Measurements from ENCODE around the gene NKD1.

Gene NKD1, protein sequence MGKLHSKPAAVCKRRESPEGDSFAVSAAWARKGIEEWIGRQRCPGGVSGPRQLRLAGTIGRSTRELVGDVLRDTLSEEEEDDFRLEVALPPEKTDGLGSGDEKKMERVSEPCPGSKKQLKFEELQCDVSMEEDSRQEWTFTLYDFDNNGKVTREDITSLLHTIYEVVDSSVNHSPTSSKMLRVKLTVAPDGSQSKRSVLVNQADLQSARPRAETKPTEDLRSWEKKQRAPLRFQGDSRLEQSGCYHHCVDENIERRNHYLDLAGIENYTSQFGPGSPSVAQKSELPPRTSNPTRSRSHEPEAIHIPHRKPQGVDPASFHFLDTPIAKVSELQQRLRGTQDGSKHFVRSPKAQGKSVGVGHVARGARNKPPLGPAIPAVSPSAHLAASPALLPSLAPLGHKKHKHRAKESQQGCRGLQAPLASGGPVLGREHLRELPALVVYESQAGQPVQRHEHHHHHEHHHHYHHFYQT

DNA sequence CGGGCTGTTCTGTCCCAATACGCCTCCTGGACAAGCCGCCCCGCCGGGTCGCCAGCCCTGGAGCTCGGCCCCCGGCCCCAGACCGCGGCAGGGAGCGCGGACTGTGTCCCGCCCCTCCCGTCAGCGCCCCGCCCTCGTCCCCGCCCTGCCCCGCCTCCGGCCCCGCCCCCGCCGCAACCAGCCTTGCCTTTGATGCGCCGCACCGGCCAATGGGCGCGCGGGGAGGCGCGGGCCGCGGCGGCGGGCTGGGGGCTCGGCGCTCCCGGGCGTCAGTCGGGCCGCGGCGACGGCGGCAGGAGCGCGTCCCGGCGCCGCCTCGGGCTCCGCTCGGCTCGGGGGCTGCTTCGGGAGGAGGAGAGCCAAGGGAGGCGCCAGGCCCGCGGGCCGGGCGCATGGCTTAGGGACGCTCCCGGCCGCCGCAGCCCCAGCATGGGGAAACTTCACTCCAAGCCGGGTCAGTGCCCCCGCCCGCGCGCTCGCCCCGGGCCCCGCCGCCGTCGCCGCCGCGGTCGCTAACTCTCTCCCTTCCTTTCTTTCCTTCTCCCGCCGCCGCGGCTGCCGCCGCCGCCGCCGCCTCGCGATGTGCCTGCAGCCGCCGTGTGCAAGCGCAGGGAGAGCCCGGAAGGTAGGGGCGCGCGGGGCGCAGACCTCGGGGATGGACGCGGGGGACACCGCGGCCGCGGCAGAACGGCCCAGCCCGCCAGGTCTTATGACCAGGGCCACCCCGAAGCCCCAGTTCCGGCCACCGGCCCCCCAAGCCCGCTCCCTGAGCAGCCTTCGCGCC lies at the start of gene NKD1:
NKD1 (plus strand) TSS at position 272 of the 784 bp plus-strand sequence; CDS start at position 430, 158 bp downstream.
- TF ChIP-seq, protein P1, sequence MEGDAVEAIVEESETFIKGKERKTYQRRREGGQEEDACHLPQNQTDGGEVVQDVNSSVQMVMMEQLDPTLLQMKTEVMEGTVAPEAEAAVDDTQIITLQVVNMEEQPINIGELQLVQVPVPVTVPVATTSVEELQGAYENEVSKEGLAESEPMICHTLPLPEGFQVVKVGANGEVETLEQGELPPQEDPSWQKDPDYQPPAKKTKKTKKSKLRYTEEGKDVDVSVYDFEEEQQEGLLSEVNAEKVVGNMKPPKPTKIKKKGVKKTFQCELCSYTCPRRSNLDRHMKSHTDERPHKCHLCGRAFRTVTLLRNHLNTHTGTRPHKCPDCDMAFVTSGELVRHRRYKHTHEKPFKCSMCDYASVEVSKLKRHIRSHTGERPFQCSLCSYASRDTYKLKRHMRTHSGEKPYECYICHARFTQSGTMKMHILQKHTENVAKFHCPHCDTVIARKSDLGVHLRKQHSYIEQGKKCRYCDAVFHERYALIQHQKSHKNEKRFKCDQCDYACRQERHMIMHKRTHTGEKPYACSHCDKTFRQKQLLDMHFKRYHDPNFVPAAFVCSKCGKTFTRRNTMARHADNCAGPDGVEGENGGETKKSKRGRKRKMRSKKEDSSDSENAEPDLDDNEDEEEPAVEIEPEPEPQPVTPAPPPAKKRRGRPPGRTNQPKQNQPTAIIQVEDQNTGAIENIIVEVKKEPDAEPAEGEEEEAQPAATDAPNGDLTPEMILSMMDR (conservative IDR thresholded peaks at IDR 0.05), result no peak
- H3K27ac ChIP-seq, result peak within 1 kb of the TSS; percentile 29; the same call in 1 of the 2 replicates

DNA sequence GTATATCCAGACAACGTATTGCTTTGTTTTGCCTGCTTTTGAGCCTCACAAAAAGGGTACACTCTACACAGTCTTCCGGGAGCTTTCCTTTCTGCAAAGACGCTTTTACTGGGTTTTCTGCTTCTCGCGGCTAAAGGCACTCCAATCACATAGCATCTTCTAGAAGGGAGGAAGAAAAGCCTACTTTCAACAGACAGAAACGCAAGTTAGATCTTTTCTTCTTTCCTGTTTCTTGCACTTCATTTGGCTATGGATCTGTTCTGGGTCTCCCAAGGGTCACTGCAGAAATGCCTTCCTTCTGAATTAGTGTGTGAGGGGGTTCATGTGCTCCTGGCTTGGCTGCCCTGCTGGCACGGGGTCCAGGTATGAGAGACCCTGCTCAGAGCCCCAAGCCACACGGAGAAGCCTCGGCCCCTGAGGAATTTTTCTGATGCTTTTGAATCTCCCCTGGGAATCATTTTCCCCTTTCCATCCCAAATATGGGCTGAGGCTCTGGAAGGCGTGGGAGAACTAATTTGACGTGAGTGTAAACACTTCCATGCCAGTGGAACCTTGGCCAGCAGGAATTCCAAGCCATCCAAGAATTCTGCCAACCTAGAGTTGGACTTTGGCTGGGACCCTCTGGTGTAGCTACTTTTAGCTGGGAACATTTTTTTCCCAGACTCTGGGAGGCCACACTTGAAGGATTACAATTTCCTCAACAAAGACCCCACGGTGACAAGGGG lies 49.6 kb upstream of the NKD1 start:
- TF ChIP-seq, protein P1 (conservative IDR thresholded peaks at IDR 0.05), result no peak
- no peak overlapping the region for H3K27ac ChIP-seq

DNA sequence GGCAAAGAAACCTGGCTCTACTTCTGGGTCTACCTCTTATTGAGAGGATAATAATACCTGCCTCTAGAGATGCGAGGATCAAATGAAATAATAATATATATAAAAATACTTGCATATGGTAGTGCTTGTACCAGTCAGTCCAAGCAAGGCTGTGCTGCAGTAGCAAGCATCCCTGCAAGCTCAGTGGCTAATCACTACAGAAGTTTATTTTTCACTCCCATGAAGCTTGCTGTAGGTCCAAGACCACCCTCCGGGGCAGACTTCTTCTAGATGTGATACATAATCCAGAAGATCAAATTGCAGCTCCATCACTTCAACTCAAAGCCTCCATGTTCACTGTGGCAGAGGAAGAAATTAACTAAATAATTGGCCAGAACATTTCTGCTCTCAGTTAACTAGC lies 48.9 kb upstream of the NKD1 start:
- TF ChIP-seq, protein P1 (conservative IDR thresholded peaks at IDR 0.05), result no peak
- H3K27ac ChIP-seq, result no peak overlapping the region

DNA sequence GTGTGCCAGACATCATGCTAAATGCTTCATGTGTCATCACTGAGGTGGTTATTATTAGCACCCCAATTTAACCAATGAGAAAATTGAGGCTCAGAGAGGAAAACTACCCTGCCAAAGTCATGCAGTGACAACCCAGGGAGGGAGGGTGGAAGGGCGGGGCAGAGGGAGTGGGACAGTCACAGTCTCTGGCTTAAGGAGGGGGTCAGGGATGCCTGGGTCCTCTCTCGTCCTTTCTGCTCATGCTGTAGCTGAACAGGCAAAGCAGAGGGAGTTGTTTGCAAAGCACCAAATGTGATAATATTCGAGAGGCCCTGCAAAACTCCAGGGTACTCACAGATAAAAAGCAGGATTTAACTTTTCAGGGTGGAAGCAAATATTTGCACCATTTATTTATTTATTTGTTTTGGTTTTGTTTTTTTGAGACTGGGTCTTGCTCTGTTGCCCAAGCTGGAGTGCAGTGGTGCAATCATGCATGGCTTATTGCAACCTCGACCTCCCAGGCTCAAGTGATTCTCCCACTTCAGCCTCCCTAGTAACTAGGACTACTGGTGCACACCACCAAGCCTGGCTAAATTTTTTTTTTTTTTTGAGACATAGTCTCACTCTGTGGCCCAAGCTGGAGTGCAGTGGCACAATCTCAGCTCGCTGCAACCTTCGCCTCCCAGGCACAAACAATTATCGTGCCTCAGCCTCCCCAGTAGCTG lies 47.9 kb upstream of the NKD1 start:
- TF ChIP-seq, protein P1 (conservative IDR thresholded peaks at IDR 0.05), result no peak
- H3K27ac ChIP-seq, result no peak overlapping the region

DNA sequence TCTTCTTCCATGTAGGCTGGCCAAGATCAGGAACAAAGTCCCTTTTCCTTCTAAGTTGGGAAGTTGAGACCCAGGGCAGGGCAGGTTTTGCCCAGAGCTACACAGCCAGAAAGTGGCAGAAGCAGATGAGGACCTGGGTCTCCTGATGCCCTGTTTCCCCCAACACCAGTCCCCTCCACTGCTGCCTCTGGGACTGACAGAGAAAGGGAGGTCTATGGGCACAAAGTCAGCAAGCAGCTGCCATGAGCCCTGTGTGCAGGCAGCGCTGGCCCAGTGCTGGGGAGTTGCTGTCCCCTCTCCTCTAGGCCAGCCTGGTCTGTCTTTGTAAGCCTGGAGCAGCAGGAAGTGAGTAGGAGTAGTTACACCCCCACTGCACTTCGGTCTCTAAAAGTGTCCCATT lies 46.9 kb upstream of the NKD1 start:
- no peak overlapping the region for H3K27ac ChIP-seq

DNA sequence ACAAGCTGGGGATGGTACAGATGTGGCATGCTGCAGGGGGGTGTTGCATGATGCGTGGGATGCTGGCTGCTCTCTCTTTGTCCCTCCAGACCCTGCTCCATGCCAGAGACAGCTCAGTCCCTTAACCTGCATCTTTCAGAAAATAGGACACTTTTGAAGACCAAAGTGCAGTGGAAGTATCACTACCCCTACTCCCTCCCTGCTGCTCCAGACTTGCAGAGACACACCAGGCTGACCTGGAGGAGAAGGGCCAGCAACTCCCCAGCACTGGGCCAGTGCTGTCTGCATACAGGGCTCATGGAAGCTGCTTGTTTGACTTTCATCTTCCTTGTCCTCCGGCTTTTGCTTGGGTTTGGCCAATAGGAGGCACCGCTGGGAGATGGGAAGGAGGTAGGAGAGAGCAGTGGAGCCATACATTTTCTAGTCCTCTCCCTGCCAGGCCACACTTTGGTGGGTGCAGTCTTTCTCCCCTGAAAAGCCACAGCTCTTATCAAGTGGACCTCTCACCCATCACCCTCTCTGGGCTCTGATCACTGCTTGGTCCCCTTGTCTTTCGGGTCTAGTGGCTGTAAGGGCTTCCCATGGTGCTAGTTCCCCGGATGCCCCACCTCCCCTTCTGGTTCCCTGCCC lies 46.1 kb upstream of the NKD1 start:
- no peak overlapping the region for H3K27ac ChIP-seq
- TF ChIP-seq, protein P1 (conservative IDR thresholded peaks at IDR 0.05), result no peak

More for the DNA sequence above, 46.9 kb upstream of the NKD1 start:
- TF ChIP-seq, protein P1 (conservative IDR thresholded peaks at IDR 0.05), result no peak
